H1 (cell line): ENCODE data around the gene CCDC88C. TPM values are rescaled to one million over a fixed set of nuclear protein-coding genes. Genes with fewer than 3 reads are reported as not detected.
A peak's percentile ranks its signal among the peaks of the same experiment; 100 is the strongest.

Experiments used
- CTCF ChIA-PET: fragments of 300-600 bp; sonication (Branson Sonifier 250); formaldehyde crosslinking; loops from one replicate; lab custom pipeline; 2021; ENCODE audit not compliant: partially characterized antibody; lab: Charles Lee
- POLR2A ChIA-PET: fragments of 300-600 bp; sonication (Branson Sonifier 250); formaldehyde crosslinking; loops from one replicate; lab custom pipeline; 2021; ENCODE audit warnings: inconsistent platforms; ENCODE audit not compliant: partially characterized antibody; lab: Charles Lee
- DNase-seq, 2 experiments: peaks; one replicate each; pipeline versions ENCODE4 v3.0.0 to v3.0.0-alpha.2; 2010 to 2022; ENCODE audit warnings: low spot score in 2 of 2, low read depth in 1 of 2, mixed read lengths in 1 of 2
- FAIRE-seq: peaks from 2 replicates; lab custom pipeline; 2011; peaks lifted over from hg19 to GRCh38; lab: Jason Lieb, UNC
- H2AFZ ChIP-seq: 2 replicates; pipeline ENCODE4 v1.8.1; 2012; ENCODE audit warnings: low read length, inconsistent platforms
- H2AK5ac ChIP-seq: 2 replicates; pipeline ENCODE4 v1.6.1; 2013; ENCODE audit warnings: low read depth, low read length
- H2BK120ac ChIP-seq: replicated peaks from 2 replicates; pipeline ENCODE3; 2013; ENCODE audit warnings: low read depth, low read length, inconsistent platforms
- H2BK12ac ChIP-seq: 2 replicates; pipeline ENCODE4 v1.6.1; 2013; ENCODE audit warnings: low read depth, low read length
- H2BK15ac ChIP-seq: 2 replicates; pipeline ENCODE4 v1.6.1; 2013; ENCODE audit warnings: low read length
- H2BK20ac ChIP-seq: 2 replicates; pipeline ENCODE4 v1.6.1; 2013; ENCODE audit warnings: low read length
- H2BK5ac ChIP-seq: 2 replicates; pipeline ENCODE4 v1.6.1; 2013; ENCODE audit warnings: low read depth, low read length
- H3K14ac ChIP-seq: 2 replicates; pipeline ENCODE4 v1.6.1; 2013; ENCODE audit warnings: inconsistent platforms; ENCODE audit not compliant: insufficient read length
- H3K18ac ChIP-seq: 2 replicates; pipeline ENCODE4 v1.6.1; 2013; ENCODE audit warnings: low read length; ENCODE audit errors: extremely low read depth
- H3K23ac ChIP-seq: 2 replicates; pipeline ENCODE4 v1.6.1; 2013; ENCODE audit warnings: inconsistent platforms; ENCODE audit not compliant: insufficient read length
- H3K23me2 ChIP-seq: 2 replicates; pipeline ENCODE4 v1.6.1; 2013; ENCODE audit warnings: low read depth, low read length
- H3K27ac ChIP-seq: 2 replicates; pipeline ENCODE4 v1.6.1; 2011; ENCODE audit warnings: low read depth, low read length, inconsistent platforms
- H3K27me3 ChIP-seq, 4 experiments: replicated peaks in 1 of 4; 1 replicate in 1 of 4; 2 replicates in 3 of 4; pipeline versions ENCODE4 v1.6.1 to v1.8.1; 2011 to 2013; ENCODE audit warnings: low read length in 3 of 4, mild to moderate bottlenecking in 3 of 4, inconsistent platforms in 2 of 4, mixed read lengths in 2 of 4, moderate library complexity in 1 of 4; ENCODE audit not compliant: control insufficient read depth in 3 of 4, insufficient read depth in 3 of 4; ENCODE audit errors: extremely low read depth in 1 of 4
- H3K36me3 ChIP-seq, 4 experiments: 2 replicates each; pipeline versions ENCODE4 v1.6.1 to v1.8.1; 2011 to 2013; ENCODE audit warnings: mild to moderate bottlenecking in 4 of 4, low read length in 3 of 4, moderate library complexity in 2 of 4, control low read depth in 1 of 4, inconsistent platforms in 1 of 4; ENCODE audit not compliant: insufficient read depth in 4 of 4, control insufficient read depth in 2 of 4
- H3K4ac ChIP-seq: replicated peaks from 2 replicates; pipeline ENCODE3; 2013; ENCODE audit warnings: low read length, low read depth, mixed read lengths, inconsistent platforms; ENCODE audit not compliant: insufficient read length
- H3K4me1 ChIP-seq, 4 experiments: replicated peaks in 1 of 4; 1 replicate in 1 of 4; 2 replicates in 3 of 4; pipeline versions ENCODE4 v1.6.1 to v1.8.1; 2011 to 2013; ENCODE audit warnings: low read length in 3 of 4, inconsistent platforms in 2 of 4, mixed read lengths in 1 of 4; ENCODE audit not compliant: insufficient read depth in 4 of 4, control insufficient read depth in 3 of 4
- H3K4me2 ChIP-seq, 2 experiments: 2 replicates each; pipeline versions ENCODE4 v1.6.1 to v1.8.1; 2011 to 2013; ENCODE audit warnings: low read depth in 2 of 2, low read length in 2 of 2, control low read depth in 1 of 2, inconsistent platforms in 1 of 2, mild to moderate bottlenecking in 1 of 2; ENCODE audit not compliant: insufficient read depth in 1 of 2
- H3K4me3 ChIP-seq, 4 experiments: fragments of 200-600, 300-600 bp in 1 of 4; sonication (generic), shearing (Covaris generic), sonication (Bioruptor Twin) in 1 of 4; 2 replicates each; pipeline versions ENCODE4 v1.5.1 to v1.8.1; 2011 to 2016; ENCODE audit warnings: low read length in 4 of 4, low read depth in 3 of 4, control low read depth in 2 of 4, inconsistent platforms in 2 of 4, mild to moderate bottlenecking in 2 of 4, mixed read lengths in 1 of 4, moderate library complexity in 1 of 4; ENCODE audit not compliant: insufficient read depth in 2 of 4; ENCODE audit errors: extremely low read depth in 1 of 4
- H3K56ac ChIP-seq: replicated peaks from 2 replicates; pipeline ENCODE3; 2013; ENCODE audit warnings: low read depth, mild to moderate bottlenecking, mixed read lengths, low read length, inconsistent platforms; ENCODE audit not compliant: insufficient read length
- H3K79me1 ChIP-seq: 2 replicates; pipeline ENCODE4 v1.6.1; 2013; ENCODE audit warnings: low read depth, low read length, control low read depth
- H3K79me2 ChIP-seq, 2 experiments: 2 replicates each; pipeline versions ENCODE4 v1.6.1 to v1.8.1; 2012 to 2013; ENCODE audit warnings: low read length in 2 of 2, mild to moderate bottlenecking in 2 of 2, inconsistent platforms in 1 of 2; ENCODE audit not compliant: insufficient read depth in 2 of 2, control insufficient read depth in 1 of 2
- H3K9ac ChIP-seq, 4 experiments: replicated peaks in 1 of 4; 1 replicate in 1 of 4; 2 replicates in 3 of 4; pipeline versions ENCODE4 v1.6.1 to v1.8.1; 2011 to 2013; ENCODE audit warnings: low read depth in 3 of 4, low read length in 3 of 4, control low read depth in 2 of 4, mild to moderate bottlenecking in 2 of 4, moderate library complexity in 2 of 4, inconsistent platforms in 1 of 4; ENCODE audit errors: extremely low read depth in 1 of 4
- H3K9me3 ChIP-seq, 2 experiments: 2 replicates each; pipeline versions ENCODE4 v1.6.1 to v1.8.1; 2012 to 2013; ENCODE audit warnings: mild to moderate bottlenecking in 2 of 2, moderate library complexity in 2 of 2, control low read depth in 1 of 2, inconsistent platforms in 1 of 2, low read depth in 1 of 2, low read length in 1 of 2, mixed read lengths in 1 of 2; ENCODE audit not compliant: insufficient read depth in 2 of 2
- H4K20me1 ChIP-seq, 2 experiments: replicated peaks in 1 of 2; 2 replicates each; pipeline versions ENCODE3 to v1.8.1; 2011 to 2013; ENCODE audit warnings: inconsistent platforms in 2 of 2, low read length in 2 of 2, mild to moderate bottlenecking in 1 of 2; ENCODE audit not compliant: insufficient read depth in 2 of 2, control insufficient read depth in 1 of 2
- H4K5ac ChIP-seq: 2 replicates; pipeline ENCODE4 v1.6.1; 2013; ENCODE audit warnings: low read length, low read depth, mixed read lengths, inconsistent platforms; ENCODE audit not compliant: insufficient read length
- H4K8ac ChIP-seq: 2 replicates; pipeline ENCODE4 v1.8.0; 2013; ENCODE audit warnings: mild to moderate bottlenecking, moderate library complexity, low read length, inconsistent platforms; ENCODE audit not compliant: insufficient read depth; ENCODE audit errors: extremely low read depth
- H4K91ac ChIP-seq: replicated peaks from 2 replicates; pipeline ENCODE3; 2013; ENCODE audit warnings: low read length, mixed read lengths, inconsistent platforms; ENCODE audit not compliant: insufficient read length
- RAD21 ChIP-seq, 2 experiments: IDR thresholded peaks in 1 of 2; conservative IDR thresholded peaks in 1 of 2; 2 replicates each; pipeline ENCODE4 v1.6.1; 2011; ENCODE audit warnings: low read depth in 2 of 2, low read length in 2 of 2, improper control_type of control experiment in 1 of 2, inconsistent platforms in 1 of 2, mild to moderate bottlenecking in 1 of 2, moderate library complexity in 1 of 2
- ZNF274 ChIP-seq: IDR thresholded peaks from 2 replicates; pipeline ENCODE4 v1.7.0; 2012; ENCODE audit warnings: low read length, borderline replicate concordance; ENCODE audit errors: extremely low read depth
- WGBS, 2 experiments: shearing (Covaris generic) in 1 of 2; methylation state at CpG; one replicate each; pipeline versions ENCODE4 v1.1.6 to v1.1.7; 2013 to 2015; ENCODE audit warnings: low lambda C conversion rate in 2 of 2, mixed read lengths in 2 of 2, inconsistent platforms in 1 of 2, low coverage in 1 of 2, missing lambda C conversion rate in 1 of 2; ENCODE audit not compliant: insufficient replicate concordance in 2 of 2, insufficient coverage in 1 of 2, insufficient read length in 1 of 2; ENCODE audit errors: extremely low coverage in 1 of 2, missing lambda C conversion rate in 1 of 2; 5-methylcytosine and 5-hydroxymethylcytosine counted together
- polyA plus RNA-seq, 7 experiments: library from polyadenylated mRNA; depleted of rRNA in 3 of 7; stranded (reverse) in 5 of 7; unstranded in 2 of 7; fragments of >200 nt in 5 of 7; fragments of 200-250 nt in 2 of 7; gene quantifications; 1 replicate in 5 of 7; 2 replicates in 1 of 7; 4 replicates in 1 of 7; pipeline versions ENCODE4 v1.2.1 to v1.2.3, GENCODE V29; 2011 to 2013; ENCODE audit warnings: missing spikeins in 2 of 7, mixed read lengths in 2 of 7
- total RNA-seq: library from RNA; stranded (reverse); fragmentation: NEBNext Ultra II Directional; extraction: Animal tissue kit (Norgen Biotek cat#: 25700); gene quantifications from 2 replicates; pipeline ENCODE4 v1.2.1, GENCODE V29; 2021
- TF ChIP-seq, protein P1 (sequence below), 3 experiments: IDR thresholded peaks; 1 replicate in 2 of 3; 2 replicates in 1 of 3; pipeline versions ENCODE4 v1.5.1 to v1.6.1; 2011; ENCODE audit warnings: low read length in 3 of 3, mild to moderate bottlenecking in 3 of 3, inconsistent platforms in 2 of 3, low read depth in 1 of 3, moderate library complexity in 1 of 3; ENCODE audit not compliant: insufficient read depth in 1 of 3; ENCODE audit errors: control extremely low read depth in 1 of 3

The CCDC88C gene
- total and polyA plus RNA-seq, 2 of the 8 experiments (the other 6 are each of a cell fraction or from before 2014, with no cell fraction given): 10.3 to 57.7 TPM

DNA sequence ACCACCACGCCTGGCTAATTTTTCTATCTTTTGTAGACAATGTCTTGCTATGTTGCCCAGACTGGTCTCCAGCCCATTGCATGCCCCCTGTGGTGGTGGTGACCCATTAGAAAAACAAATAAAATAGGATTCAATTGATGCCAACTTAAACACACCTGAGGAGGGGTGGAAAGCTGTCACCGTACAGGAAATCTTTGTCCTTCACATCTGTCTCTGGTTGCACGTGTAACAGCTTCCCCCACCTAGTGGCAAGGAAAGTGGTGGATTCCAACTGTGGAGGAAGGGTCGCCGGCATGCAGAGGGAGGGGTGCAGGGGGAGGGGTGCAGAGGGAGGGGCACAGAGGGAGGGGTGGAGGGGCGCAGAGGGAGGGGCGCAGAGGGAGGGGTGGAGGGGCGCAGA is 147.0 kb downstream of the CCDC88C start:
- H3K4me1 ChIP-seq: no peaks in the 10 kb centered on the region
- 71% methylated on average over 5 of the region's 8 CpGs; no CpG with 5 or more reads in 1 of the 2 experiments for WGBS, 2 experiments
- no peaks in the 10 kb centered on the region for H3K79me1 ChIP-seq
- H4K91ac ChIP-seq: no peak overlapping the region
- no peak overlapping the region for H3K14ac ChIP-seq
- POLR2A ChIA-PET: interaction anchor here (0.9 to 1.2 kb wide), 2 partner anchors 18 to 21 kb away, joined by 3 to 4 read pairs; no protein-coding TSS in a partner anchor
- DNase-seq (no peak), FAIRE-seq (no peak)
- CTCF ChIA-PET: interaction anchor here (1.1 to 7.3 kb wide), 8 partner anchors 10 to 105 kb away, joined by 3 to 57 read pairs (median 4); no protein-coding TSS in a partner anchor
- H4K8ac ChIP-seq: no peak overlapping the region
- no peak overlapping the region for H3K56ac ChIP-seq
- no peak overlapping the region for H3K18ac ChIP-seq
- H3K36me3 ChIP-seq: peaks cover 0 to 22% (median 4%) of the 10 kb centered on the region in 4 experiments; a peak in 4 of 8 replicates
- no peak overlapping the region for H2BK5ac ChIP-seq
- H3K23ac ChIP-seq: no peak overlapping the region
- no peak overlapping the region for H4K5ac ChIP-seq
- H3K27me3 ChIP-seq: peaks cover 0 to under 1% (median 0%) of the 10 kb centered on the region in 4 experiments; a peak in 2 of 7 replicates
- H3K23me2 ChIP-seq: no peaks in the 10 kb centered on the region
- H3K4ac ChIP-seq: no peak overlapping the region
- H3K27ac ChIP-seq: no peak overlapping the region
- H2AFZ ChIP-seq: no peak overlapping the region
- H2BK12ac ChIP-seq: no peak overlapping the region
- no peak overlapping the region for H3K9ac ChIP-seq
- no peak overlapping the region for H2AK5ac ChIP-seq
- no peaks in the 10 kb centered on the region for H3K9me3 ChIP-seq
- H4K20me1 ChIP-seq: peaks cover 0 to 4% of the 10 kb centered on the region in 2 experiments
- no peak overlapping the region for H3K4me2 ChIP-seq
- no peak overlapping the region for H3K4me3 ChIP-seq
- no peaks in the 10 kb centered on the region for H3K79me2 ChIP-seq
- TF ChIP-seq RAD21 (IDR thresholded peaks at IDR 0.05 in 1 of 2, conservative IDR thresholded peaks at IDR 0.05 in 1 of 2; ENCODE audit: low read depth in 2 of 2, low read length in 2 of 2) (peak in 1 of 2 experiments; percentile 28; a peak in 1 of 4 replicates), ZNF274 (no peak)
- TF ChIP-seq, protein P1, sequence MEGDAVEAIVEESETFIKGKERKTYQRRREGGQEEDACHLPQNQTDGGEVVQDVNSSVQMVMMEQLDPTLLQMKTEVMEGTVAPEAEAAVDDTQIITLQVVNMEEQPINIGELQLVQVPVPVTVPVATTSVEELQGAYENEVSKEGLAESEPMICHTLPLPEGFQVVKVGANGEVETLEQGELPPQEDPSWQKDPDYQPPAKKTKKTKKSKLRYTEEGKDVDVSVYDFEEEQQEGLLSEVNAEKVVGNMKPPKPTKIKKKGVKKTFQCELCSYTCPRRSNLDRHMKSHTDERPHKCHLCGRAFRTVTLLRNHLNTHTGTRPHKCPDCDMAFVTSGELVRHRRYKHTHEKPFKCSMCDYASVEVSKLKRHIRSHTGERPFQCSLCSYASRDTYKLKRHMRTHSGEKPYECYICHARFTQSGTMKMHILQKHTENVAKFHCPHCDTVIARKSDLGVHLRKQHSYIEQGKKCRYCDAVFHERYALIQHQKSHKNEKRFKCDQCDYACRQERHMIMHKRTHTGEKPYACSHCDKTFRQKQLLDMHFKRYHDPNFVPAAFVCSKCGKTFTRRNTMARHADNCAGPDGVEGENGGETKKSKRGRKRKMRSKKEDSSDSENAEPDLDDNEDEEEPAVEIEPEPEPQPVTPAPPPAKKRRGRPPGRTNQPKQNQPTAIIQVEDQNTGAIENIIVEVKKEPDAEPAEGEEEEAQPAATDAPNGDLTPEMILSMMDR (IDR thresholded peaks at IDR 0.05; ENCODE audit: control extremely low read depth in 1 of 3, insufficient read depth in 1 of 3, low read depth in 1 of 3, low read length in 3 of 3): peak; percentile 2 to 26 (median 23)
- H2BK20ac ChIP-seq: no peak overlapping the region
- no peak overlapping the region for H2BK120ac ChIP-seq
- H2BK15ac ChIP-seq: no peak overlapping the region
